LNCaP clone FGC (cell line): Measurements from ENCODE around the gene SPOPL.
"Not testable (repeated sequence)": the region's sequence is repeated elsewhere in the genome, so short reads cannot be mapped to it uniquely, and the experiment has no call there.

Source experiments
- DNase-seq: peaks from one replicate; pipeline ENCODE4 v3.0.0-alpha.2; 2011; ENCODE audit warnings: low read depth
- H3K4me3 ChIP-seq: 2 replicates; pipeline ENCODE4 v1.5.1; 2011; ENCODE audit warnings: mild to moderate bottlenecking, low read depth, low read length, control low read depth
- TF ChIP-seq, protein P1 (sequence below): IDR thresholded peaks from 2 replicates; pipeline ENCODE4 v1.5.1; 2012; ENCODE audit warnings: mild to moderate bottlenecking; ENCODE audit not compliant: control insufficient read depth, insufficient read depth; ENCODE audit errors: extremely low read depth

Gene SPOPL

DNA sequence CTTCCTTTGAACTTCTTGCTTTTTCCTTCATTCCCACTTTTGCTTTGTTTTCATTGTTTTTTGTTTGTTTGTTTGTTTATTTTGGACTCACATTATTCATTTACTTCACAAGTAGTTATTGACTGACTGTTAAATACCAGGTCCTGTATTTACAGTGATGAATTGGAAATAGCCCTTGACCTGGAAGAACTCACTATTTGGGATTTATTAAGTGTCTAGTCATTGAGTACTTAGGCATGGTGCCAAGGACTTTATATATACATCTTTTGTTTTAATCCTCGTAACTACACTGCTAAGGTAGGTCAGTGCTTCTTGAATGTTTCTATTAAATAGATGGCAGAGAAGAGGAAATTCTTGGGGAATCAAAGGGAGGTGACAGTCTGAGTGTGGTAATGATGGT, 11.1 kb downstream of the SPOPL start:
- TF ChIP-seq, protein P1, sequence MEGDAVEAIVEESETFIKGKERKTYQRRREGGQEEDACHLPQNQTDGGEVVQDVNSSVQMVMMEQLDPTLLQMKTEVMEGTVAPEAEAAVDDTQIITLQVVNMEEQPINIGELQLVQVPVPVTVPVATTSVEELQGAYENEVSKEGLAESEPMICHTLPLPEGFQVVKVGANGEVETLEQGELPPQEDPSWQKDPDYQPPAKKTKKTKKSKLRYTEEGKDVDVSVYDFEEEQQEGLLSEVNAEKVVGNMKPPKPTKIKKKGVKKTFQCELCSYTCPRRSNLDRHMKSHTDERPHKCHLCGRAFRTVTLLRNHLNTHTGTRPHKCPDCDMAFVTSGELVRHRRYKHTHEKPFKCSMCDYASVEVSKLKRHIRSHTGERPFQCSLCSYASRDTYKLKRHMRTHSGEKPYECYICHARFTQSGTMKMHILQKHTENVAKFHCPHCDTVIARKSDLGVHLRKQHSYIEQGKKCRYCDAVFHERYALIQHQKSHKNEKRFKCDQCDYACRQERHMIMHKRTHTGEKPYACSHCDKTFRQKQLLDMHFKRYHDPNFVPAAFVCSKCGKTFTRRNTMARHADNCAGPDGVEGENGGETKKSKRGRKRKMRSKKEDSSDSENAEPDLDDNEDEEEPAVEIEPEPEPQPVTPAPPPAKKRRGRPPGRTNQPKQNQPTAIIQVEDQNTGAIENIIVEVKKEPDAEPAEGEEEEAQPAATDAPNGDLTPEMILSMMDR, result no peak
- H3K4me3 ChIP-seq, result no peak overlapping the region
- DNase-seq, result peak; percentile 48

DNA sequence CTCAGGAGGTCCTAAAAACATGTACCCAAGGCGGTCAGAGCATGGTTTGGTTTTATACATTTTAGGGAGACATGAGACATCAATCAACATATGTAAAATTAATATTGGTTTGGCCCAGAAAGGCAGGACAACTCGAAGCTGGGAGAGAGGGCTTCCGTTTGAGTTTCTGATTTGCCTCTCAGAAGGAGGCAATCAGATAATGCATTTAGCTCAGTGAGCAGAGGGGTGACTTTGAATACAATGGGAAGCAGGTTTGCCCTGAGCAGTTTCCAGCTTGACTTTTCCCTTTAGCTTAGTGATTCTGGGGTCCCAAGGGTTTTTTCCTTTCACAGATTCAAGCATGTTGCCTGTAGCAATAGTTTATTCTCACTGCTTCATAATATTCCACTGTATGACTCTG, 12.6 kb downstream of the SPOPL start:
- TF ChIP-seq, protein P1, result no peak
- H3K4me3 ChIP-seq, result no peak overlapping the region
- no peak for DNase-seq

DNA sequence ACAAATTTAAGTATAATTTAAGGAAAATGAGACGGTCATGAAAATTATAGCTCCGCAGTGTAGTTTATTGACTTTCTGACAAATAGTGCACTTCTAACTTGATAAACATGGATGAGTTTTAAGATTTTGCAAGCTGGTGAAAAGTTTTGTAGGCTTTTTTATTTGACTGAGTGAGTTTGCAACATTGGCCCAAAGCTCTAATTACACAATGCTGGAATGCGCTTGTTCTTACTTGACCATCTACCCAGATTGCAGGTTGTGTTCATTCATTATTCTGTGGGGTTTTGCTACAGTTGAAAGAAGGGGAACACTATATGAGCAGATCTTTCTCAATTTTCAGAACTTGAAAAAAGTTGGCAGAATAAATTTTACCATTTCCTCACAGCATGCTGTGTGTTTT, 13.5 kb downstream of the SPOPL start:
- H3K4me3 ChIP-seq, result no peak overlapping the region
- no peak for DNase-seq
- TF ChIP-seq, protein P1, result no peak

DNA sequence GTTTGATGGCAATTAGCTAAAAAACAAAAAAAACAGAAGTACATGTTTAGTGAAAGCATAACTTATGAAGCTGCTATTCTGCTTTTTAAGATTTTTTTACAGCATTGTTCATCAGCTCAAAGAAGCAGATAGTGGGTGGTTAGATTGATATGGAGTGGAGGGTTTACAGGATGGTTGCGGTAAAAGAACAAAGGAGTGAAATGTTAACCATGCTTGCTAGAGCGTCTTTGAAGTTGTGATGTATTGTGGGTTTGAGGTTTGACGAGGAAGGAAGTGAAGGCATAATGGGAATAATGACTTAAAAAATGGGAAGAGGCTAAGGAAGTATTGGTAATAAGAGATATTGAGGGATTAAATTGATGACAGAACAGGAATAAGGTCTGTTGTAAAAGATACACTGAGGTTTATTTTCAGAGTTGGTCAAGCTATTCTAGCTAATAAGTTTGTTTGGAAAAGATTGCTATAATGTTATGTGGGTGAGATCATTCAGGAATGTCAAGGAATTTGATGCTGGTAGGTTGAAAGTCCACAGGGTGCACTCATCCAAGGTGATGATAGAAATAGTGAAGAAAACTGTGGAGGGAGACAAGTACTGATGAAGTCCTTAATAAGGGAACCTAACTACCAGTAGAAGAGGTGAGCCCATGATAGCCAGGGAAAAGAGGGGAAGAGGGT, 14.6 kb downstream of the SPOPL start:
- TF ChIP-seq, protein P1, result no peak
- H3K4me3 ChIP-seq, result no peak overlapping the region
- no peak for DNase-seq

DNA sequence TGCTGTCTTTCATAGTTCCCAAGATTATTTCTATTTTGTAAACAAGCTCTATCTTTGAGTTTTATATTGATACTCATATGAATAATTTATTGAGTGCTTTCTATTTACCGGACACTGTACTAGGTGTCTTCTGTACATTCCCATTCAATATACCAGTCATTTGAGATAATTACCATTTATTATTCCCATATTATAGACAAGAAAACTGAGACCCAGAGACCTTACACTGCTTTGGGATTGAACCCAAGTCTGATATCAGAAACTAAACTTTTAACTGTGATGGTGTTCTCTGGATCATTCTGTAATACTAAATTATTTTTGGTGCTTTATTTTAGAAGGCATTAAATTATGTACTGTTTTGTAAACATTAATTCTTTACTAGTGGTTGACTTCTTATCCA, 17.3 kb downstream of the SPOPL start:
- TF ChIP-seq, protein P1, result no peak
- no peak overlapping the region for H3K4me3 ChIP-seq
- no peak for DNase-seq

DNA sequence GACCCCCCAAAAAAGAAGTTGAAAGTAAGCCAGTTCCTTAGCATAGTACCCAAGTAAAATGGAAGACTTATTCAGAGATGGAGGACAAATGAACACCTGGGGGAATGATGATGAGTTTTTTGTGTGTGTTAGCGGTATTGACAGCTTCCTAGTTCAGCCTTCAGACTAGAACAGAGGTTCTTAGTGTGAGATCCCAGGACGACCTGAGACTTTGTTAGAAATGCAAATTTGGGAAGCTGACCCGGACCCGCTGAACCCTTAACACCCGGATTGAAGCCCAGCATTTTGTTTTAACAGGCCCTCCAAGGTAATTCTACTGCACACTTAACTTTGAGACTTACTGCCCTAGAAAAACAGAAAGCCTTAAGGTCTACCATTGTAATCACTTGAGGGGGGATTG, 20.3 kb downstream of the SPOPL start:
- TF ChIP-seq, protein P1, result no peak
- H3K4me3 ChIP-seq, result no peak overlapping the region
- DNase-seq, result no peak

DNA sequence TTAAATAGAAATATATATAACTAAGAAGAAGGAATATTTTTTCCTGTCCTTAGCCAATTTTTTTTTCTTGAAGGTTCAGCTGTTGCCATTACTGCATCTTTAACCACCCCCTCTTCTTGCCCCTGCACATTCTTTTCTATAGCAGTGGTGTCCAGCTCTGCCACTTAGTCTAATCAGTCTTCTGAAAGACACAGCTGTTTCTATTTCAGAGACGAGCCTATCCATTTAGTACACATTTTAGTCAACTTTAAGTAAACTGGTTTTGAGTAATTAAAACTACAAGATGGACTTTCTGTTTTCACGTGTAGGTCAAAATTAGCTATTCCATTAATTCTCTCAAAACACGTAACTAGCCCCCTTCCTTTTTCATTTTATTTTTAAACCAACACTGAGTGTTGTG, 21.0 kb downstream of the SPOPL start:
- TF ChIP-seq, protein P1, result no peak
- no peak for DNase-seq
- H3K4me3 ChIP-seq, result no peak overlapping the region

DNA sequence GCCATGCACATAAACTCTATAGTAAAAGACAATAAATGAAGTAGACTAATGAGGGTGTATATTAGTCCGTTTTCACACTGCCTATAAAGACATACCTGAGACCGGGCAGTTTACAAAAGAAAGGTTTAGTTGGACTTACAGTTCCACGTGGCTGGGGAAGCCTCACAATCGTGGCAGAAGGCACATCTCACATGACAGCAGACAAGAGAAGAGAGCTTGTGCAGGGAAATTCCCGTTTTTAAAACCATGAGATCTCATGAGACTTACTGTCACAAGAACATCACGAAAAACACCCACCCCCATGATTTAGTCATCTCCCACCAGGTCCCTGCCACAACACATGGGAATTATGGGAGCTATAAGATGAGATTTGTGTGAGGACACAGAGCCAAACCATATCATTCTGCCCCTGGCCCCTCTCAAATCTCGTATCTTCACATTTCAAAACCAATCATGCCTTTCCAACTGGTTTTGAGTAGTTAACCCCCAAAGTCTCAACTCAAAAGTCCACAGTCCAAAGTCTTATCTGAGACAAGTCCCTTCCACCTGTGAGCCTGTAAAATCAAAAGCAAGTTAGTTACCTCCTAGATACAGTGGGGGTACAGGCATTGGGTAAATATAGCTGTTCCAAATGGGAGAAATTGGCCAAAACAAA, 21.6 kb downstream of the SPOPL start:
- not testable (repeated sequence) for H3K4me3 ChIP-seq, DNase-seq

DNA sequence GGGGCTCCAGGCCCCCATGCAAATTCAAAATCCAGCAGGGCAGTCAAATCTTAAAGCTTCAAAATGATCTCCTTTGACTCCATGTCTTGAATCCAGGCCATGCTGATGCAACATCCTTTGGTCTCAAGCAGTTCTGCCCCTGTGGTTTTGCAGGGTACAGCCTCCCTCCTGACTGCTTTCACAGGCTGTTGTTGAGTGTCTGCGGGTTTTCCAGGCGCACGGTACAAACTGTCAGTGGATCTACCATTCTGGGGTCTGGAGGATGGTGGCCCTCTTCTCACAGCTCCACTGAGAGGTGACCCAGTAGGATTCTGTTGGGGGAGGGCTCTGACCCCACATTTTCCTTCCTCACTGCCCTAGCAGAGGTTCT, 22.1 kb downstream of the SPOPL start:
- not testable (repeated sequence) for H3K4me3 ChIP-seq, DNase-seq

DNA sequence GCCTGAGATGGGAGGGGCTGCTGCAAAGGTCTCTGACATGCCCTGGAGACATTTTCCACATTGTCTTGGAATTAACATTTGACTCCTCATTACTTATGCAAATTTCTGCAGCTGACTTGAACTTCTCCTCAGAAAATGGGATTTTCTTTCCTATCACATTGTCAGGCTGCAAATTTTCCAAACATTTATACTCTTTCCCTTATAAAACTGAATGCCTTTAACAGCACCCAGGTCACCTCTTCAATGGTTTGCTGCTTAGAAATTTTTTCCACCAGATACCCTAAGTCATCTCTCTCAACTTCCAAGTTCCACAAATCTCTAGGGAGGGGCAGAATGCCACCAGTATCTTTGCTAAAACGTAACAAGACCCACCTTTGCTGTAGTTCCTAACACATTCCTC, 22.8 kb downstream of the SPOPL start:
- H3K4me3 ChIP-seq, DNase-seq: not testable (repeated sequence)
